IPS-18c (cell line): ENCODE results near the gene TCFL5.
A peak's percentile ranks its signal among the peaks of the same experiment; 100 is the strongest.

ENCODE experiments used
- H3K4me3 ChIP-seq: 2 replicates; pipeline ENCODE4 v1.7.0; 2013; ENCODE audit warnings: low read depth, mild to moderate bottlenecking, low read length, moderate library complexity; ENCODE audit not compliant: insufficient read depth
- H3K9me3 ChIP-seq: one replicate; pipeline ENCODE4 v1.6.1; 2013; ENCODE audit warnings: mild to moderate bottlenecking, low read length, moderate library complexity; ENCODE audit not compliant: control insufficient read depth, insufficient read depth

Gene TCFL5

DNA sequence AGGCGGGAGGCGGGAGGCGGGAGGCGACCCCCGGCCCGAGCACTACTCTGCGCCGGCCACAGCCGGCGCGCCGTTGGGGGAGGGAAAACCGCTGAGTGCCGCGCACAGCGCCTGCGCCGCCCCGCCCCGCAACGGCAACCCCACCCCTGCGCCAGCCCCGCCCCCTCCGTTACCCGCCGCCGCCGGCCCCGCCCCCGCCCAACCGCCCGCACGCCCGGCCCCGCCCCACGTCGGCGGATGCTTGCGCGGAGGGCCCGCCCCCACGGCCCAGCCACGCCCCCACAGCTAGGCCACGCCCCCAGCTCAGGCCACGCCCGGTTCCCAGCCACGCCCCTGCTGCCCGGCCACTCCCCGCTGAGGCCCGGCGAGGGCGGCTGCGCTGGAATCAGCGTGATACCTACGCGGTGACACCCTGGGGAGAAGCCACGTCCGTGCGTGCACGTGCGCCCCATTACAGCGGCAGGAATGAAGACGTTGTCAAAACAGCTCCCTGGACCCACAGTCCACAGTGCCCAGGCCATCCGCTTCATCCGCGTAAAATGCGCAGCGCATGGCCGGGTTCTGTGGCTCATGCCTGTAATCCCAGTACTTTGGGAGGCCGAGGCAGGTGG, at the start of gene TCFL5:
TSS of gene TCFL5 (minus strand) at position 97 of the 611 bp plus-strand sequence. CDS start 152 bp downstream, outside the sequence.
- Histone ChIP-seq H3K4me3 (peak within 1 kb of the TSS; percentile 57), H3K9me3 (no peaks in the 10 kb centered on the region)

DNA sequence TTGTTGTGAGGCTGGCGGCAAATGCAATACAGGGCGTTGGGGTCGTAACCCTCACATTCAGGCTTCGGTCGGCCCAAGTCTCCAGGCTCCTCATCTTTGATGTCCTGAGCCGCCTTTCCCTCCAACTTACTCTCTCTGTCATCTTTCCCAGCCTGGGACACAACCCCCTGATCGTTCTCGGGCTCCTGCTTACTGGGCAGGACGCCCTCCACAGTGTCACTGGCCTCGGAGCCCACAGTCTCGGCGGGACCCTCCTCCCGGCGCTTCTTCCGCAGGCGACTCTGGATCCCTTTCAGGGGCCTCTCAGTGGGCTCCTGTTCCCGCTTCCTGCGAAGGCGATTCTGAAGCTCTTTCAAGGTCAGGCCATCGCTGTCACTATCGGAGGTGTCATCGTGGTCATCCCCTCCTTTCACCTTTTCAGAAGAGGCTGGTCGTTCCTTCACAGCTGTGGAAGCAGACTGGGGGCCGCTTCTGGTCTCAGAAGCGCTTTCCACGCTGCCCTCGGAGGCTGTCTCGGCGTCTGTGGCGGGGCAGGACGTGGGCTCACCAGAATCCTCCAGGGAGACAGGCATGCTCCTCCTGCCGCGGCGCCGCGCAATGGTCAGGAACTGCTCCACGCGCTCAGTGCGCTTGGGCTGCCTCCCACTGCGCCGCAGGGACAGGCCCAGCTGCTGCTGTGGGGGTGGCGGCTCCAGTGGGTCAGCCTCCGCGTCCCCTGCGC, 49.3 kb upstream of the TCFL5 start:
- no peaks in the 10 kb centered on the region for H3K9me3 ChIP-seq
- no peak overlapping the region for H3K4me3 ChIP-seq

DNA sequence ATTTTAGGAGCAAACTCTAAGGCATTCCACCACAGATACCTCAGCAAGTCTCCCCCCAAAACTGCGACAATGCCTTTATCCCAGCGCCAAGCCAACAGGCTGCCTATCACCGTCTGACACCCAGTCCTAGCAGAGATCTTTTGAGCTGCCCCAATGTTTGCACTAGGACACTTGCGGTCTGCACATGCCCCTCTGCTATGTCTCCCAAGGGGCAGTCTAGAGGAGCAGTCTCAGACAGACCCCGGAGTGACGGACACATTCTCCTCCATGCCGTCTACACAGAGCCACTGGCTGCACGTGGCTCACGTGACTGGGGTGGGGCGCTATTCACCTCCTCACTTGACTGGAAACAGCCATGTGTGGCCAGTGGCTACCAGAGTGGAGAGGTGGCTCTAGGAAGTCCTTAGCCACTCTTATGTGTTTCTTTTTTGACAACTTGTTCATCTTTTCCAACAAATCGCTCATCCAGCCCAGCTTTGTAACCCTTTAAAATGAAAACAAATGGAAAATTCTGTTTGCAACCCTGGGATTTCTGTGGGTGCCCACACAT, 48.7 kb upstream of the TCFL5 start:
- no peaks in the 10 kb centered on the region for H3K9me3 ChIP-seq
- H3K4me3 ChIP-seq: no peak overlapping the region

DNA sequence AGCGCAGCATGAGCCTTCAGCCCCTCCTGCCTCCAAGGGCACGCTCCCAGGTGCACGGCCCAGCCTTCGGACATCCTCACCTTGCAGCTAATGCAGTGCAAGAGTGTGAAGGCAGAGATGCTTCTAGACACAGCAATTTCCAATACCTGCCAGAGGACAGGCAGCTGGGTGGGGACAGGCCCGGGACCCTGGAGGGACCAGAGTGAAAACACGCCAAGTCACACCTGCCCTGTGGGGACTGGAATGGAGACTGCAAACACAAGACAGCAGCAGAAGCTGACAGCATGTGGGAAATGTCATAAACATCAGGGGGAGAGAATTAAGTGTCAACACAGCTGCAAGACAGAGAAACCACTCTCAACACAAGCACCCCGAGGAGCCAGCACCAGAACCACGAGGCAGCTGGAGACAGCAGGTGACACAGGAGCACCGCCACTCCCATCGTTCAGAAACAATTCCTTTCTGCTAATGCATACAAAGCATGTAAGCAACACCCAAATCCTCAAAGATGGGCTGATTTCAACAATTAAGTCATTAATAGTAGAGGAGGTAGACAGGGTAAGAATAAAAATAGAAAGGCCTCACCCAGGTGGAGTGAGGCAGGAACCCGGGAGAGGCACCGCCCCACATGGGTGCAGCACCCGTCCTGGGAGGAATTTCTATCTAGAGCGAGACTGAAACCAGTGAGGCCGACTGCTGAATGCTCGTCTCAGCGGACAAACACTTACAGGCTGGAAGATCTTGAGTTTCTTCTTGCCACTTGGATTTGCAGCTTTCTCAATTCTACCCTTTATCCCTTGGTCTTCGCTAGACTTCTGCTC, 47.6 kb upstream of the TCFL5 start:
- Histone ChIP-seq H3K9me3 (no peaks in the 10 kb centered on the region), H3K4me3 (no peak overlapping the region)

DNA sequence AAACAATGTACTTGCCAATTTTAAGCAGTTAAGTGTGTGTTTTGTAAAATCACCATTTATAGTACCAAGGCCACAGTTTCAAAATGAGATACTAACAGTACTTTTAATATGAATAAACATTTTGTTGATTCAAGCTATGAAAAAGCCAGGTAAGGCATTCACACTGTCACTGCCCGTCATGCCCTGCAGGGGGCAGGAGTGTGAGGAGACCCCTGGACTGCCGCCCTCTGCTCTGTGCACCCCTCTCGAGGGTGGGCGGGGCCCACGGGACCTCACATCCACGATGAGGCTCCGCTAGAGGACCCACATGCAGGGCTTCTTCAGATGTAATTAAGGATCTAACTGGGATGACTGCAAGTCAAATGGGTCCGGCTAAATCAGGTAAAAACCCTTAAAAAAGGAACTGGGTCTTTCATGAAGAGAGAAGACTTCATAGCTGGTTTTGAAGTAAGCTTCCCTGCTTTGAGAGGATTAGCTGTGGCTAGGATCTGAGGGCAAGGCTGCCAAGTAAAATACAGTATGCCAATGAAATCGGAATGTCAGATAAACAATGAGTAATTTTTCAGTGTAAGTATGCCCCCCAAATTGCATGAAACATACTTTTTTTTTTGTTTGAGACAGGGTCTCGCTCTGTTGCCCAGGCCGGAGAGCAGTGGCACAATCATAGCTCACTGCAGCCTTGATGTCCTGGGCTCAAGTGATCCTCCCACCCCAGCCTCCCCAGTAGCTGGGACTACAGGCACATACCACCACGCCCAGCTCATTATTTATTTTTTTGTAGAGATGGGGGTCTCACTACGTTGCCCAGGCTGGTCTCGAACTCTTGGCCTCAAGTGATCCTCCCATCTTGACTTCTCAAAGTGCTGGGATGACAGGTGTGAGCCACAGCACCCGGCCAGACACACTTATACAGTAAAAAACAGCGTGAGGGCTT, 46.0 kb upstream of the TCFL5 start:
- no peak overlapping the region for H3K4me3 ChIP-seq
- H3K9me3 ChIP-seq: no peaks in the 10 kb centered on the region

DNA sequence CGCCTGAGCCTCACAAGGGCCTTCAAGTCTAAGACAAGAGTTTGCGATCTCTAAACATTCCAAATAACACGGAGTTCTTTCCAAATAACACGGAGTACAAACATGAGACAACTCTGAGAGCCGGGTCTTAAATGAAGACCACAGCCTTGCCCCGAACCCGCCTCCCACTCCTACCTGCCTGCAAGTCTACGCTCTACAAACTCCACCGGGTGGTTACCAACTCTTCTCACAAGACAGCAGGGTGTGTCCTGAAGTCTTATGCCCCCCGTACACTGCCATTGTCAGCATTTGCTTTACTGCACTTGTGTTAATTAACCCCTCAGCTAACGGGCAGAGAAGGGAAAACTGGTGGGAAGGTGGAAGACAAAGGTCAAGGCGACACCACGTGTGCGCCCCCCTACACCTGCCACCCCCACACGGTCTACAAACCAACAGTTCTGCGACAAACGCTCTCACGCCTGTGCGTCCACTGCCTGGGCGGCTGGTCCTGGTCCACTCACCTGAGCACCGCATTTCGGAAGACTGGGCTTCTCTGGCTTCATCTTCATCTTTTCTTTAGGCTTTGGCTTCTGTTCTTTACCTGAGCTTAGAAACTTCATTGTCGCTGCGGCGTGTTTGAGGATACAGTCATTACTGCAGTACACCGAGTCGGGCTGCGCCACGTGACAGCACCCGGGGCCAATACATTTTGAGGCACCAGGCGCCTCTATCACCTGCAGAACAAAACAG, 45.2 kb upstream of the TCFL5 start:
- Histone ChIP-seq H3K4me3 (no peak overlapping the region), H3K9me3 (no peaks in the 10 kb centered on the region)

DNA sequence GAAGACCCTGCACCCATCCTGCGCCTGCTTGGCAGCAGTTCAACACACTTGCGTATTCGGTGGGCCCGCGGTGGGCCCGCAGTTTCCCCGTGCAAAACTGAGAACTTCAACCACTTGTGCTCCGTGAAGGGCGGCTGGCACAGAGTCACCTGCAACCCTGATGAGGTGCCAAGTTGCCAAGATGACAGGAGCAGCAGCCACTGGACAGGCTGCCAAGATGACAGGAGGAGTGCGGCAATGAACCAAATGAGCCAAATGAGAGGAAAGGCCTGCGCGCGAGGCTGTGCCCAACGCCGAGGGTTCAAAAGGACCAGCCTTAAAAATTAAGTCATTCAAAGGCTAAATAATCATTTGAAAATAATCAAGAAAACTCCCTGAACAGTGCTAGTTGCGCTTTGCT, 44.6 kb upstream of the TCFL5 start:
- Histone ChIP-seq H3K4me3 (no peak overlapping the region), H3K9me3 (no peaks in the 10 kb centered on the region)

DNA sequence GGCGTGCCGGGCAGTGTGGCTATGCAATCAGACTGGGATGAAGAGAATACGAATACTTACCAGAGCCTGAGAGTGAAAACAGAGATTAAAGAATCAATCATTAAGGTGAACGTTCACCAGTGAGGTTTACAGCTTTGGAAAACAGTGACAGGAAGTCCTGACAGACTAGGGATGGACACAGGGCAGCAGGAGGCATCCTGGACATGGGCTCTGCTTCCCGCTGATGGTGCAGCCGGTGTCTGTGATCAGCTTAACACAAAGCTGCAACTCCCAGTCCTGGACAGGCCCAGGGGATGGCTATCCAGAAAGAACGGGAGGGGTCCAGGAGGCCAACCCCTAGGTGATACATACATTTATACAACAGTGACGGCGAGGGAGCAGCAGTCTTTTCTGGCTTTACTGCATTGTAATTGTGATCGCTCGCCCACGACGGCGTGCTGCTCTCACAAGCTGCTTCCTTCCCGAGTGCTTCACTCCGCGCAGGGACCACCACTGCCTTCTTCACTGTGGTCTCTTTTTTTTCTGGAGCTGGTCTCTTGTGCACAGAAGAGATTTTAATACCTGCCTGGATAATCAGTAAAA, 44.0 kb upstream of the TCFL5 start:
- H3K9me3 ChIP-seq: no peaks in the 10 kb centered on the region
- H3K4me3 ChIP-seq: no peak overlapping the region

DNA sequence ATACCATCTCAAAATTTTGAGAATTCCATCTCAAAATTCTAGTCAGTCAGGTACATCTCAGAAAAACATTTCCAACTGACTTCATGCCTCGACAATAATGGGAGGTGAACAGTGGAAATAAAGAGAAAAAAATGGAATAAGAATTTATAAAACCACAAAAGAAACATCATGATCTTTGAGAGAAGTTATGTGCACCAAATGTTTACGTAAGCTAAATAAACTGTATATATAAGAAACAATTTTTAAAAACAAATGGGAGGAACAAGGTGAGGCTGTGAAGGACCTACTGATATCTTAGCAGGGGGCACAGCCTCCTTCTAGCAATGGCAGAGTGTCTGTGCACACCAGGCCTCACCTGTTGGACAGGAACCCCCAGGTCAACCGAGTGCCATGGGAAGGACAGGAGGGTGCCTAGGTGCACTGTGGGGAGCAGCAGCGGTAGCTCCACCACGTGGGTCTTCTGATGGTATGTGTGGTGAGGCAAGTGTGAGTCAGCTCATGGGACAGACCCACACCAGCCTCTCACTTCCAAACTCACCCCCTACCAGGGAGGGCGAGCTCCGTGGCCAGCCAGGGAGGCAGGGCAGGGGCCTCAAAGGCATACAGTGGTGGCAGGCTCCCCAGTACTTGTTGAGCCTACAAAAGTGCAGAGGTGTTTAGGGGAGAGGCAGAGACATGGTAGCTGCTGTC, 41.4 kb upstream of the TCFL5 start:
- no peak overlapping the region for H3K4me3 ChIP-seq

DNA sequence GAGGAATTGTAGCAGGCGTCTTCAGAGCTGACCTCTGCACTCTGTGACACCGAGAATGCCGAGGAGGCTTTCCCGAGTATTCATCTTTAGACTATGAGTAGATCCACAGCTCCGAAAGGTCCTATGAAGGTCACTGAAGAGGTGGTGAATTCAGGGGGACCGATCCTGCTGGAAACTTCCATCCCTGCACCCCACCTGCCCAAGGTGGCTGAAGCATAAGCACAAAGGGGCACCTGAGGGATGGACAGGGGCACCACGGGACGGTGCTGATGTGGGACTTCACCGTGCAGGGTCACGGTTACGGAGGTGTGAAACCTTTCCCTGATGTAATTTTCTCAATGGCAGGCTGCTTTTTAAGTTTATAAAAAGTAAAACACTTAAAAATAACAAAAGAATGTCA, 40.3 kb upstream of the TCFL5 start:
- Histone ChIP-seq H3K4me3 (no peak overlapping the region), H3K9me3 (no peaks in the 10 kb centered on the region)

More for the DNA sequence above, 41.4 kb upstream of the TCFL5 start:
- H3K9me3 ChIP-seq: no peaks in the 10 kb centered on the region

DNA sequence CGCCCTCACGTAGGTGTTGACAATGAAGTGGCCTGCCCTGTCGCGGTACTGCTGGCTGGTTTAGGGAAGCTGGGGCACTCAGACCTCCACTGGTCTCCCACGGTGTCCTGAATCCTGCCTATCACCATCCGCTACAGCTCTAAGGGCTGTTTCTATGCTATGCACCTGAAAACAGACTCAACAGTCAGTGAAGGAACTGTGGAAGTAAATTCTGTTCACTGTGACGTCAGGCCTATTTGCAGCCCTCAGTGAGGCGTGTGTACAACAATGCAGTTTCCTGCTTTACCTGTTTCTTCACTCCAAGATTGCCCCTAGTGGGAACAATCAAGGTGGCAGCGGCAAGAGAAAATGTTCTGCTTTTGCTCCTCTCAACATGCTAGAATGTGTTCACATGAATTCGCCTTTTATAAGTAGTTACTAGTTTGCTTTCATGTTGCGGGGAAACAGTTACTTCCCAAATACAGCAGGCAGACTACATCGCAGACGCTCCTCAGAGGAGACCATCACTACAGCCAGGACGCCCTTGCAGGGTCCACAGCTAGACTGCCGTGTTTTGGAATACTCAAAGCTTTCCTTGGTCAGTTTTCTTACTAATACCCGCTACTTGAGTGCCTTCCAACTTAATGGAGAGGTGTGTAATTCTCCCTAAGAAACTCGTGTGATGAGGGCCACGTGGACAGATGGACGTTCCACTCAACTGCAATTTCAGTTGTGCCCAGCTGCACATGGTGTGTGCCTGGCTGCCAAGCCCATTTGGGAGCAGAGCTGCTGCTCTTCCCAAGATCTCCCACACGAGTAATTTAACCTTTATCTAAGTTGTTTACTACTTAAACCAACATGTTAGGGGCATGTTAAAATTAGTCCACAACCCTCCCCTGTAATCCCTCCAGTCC, 39.3 kb upstream of the TCFL5 start:
- Histone ChIP-seq H3K9me3 (no peaks in the 10 kb centered on the region), H3K4me3 (no peak overlapping the region)

DNA sequence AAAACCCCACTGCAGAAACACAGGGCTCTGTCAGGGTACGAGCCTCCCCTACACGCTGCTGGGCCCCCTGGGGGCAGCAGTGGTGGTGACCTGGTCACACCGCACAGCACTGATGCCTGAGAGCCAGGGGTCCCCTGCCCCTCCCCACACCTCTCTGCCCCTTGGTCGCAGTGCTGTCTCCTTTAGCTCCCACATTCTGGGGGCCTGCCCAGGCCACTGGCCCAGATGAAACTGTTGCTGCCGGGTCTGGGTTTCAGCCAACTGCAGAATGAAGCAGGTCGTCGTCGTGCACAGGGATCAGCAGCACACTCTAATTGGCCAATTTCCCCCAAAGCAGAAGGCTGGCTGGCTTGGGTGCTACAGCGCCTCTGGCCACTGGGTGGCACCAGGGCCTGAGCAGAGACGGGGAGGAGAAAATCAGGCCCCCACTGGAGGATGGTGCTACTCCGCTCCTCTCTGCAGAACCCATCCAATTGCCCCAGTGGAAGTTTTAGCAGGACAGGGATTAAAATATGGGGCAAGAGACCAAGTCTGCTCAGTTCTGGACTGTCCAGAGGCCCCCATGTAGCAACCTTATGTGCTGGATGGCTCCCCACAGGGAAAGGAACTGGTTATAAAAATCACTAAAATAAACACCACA, 38.5 kb upstream of the TCFL5 start:
- no peak overlapping the region for H3K4me3 ChIP-seq
- H3K9me3 ChIP-seq: no peaks in the 10 kb centered on the region

DNA sequence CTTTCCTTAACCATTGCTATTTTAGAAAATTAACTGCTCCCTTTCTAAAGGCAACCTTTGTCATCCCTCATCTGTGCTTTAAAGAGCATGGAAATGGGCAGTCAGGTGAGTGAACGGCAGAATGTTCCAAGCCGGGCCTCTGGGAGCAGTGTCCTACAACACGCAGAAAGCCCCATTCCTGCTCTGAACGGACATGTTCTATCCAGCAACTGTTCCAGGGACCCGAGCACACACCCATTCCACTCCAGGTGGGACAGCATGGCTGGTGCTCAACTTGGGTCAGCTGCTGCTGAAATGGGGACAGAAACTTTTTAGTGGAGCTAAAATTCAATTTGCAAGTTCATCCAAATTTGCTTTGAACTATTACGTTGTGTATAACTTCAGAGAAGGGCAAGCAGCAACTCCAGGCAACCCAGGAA, 38.0 kb upstream of the TCFL5 start:
- Histone ChIP-seq H3K4me3 (no peak overlapping the region), H3K9me3 (no peaks in the 10 kb centered on the region)

DNA sequence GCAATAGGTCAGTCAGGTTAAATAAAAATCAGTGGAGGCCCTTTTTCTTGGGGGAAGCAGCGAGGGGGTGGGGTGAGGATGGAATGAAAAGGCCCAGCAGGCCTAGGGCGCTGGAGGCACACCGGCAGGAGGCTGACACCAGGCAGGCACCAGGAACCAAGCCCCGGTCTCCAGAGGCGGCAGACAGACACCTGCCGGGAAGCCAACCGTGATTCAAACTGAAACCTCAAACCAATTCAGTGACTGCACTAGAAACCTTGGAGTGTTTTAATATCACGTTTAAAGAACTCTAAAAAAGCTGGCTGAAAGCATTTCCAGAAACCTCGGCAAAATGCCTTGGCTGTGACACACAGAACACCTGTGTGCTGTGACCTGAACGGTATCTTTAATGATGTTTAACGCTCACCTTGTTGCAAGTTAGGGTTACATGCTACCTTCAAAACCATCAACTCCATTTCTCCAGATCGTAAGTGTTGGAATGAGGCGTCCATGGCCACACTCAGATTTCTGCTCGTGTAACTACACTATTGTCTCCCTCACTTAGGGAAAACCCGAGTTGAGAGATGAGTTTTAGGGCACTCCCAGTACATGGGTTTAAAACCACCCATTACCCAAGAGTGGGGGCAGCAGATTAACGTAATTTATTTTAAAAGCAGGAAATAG, 37.5 kb upstream of the TCFL5 start:
- Histone ChIP-seq H3K9me3 (no peaks in the 10 kb centered on the region), H3K4me3 (no peak overlapping the region)
